Right ventricle myocardium inferior (tissue), 1 donor: Measurements from ENCODE around the gene GPC5. TPM values are rescaled to one million over a fixed set of nuclear protein-coding genes. Genes with fewer than 3 reads are reported as not detected.
A peak's percentile ranks its signal among the peaks of the same experiment; 100 is the strongest.
"Not testable (repeated sequence)": the region's sequence is repeated elsewhere in the genome, so short reads cannot be mapped to it uniquely, and the experiment has no call there.

Experiments used
- ATAC-seq: fragments of 200-7000 bp; cut with Tn5 transposase; one replicate; pipeline ENCODE4 v1.9.1; 2020; ENCODE audit warnings: mild to moderate bottlenecking, moderate library complexity
- DNase-seq: peaks from one replicate; pipeline ENCODE4 v3.0.0; 2021; ENCODE audit errors: missing footprints
- intact Hi-C: fragments of 100-400 bp; cut with DNase I; formaldehyde crosslinking; loops from one replicate; pipeline ENCODE4 v1.11.0; 2022
- total RNA-seq: library from RNA; stranded (reverse); fragmentation: NEBNext Ultra II Directional; extraction: Animal tissue kit (Norgen Biotek cat#: 25700); gene quantifications from one replicate; pipeline ENCODE4 v1.2.1, GENCODE V29; 2021
- donor health status: DM: no; HTN: yes; CAD: no; lungs with severe emphysema.

The GPC5 gene
- total RNA-seq, 1 donor from 2014 or later = 1.8 TPM

DNA sequence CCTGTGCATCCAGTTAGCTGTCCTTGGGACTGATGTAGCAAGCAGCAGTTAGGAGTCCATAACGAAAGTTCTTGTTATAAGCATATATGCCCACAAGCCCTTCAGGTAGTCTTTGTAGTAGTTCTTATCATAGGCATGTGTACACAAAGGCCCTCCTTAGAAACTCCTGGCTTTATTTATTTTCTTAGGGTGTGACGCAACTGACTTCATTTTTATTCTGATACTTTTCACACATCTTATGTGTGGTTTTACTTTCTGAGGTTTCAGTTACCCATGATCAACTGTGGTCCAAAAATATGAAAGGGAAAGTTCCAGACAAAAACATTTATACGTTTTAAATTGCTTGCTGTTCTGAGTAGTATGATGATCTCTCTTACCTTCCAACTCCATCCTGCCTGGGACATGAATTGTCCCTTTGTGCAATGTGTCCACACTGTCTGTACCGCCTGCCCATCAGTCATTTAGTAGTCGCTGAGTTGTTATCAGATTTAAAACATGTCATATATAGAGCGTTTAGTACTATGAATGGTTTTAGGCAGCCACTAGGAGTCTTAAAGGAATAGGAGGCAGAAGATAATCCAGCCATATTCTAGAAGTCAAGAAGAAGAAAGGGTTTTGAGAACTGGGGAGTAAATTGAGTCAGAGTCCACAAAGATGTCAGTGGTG is 19.4 kb downstream of the GPC5 start:
- ATAC-seq (no peak), DNase-seq (no peak)
- intact Hi-C loops = no loop called here

DNA sequence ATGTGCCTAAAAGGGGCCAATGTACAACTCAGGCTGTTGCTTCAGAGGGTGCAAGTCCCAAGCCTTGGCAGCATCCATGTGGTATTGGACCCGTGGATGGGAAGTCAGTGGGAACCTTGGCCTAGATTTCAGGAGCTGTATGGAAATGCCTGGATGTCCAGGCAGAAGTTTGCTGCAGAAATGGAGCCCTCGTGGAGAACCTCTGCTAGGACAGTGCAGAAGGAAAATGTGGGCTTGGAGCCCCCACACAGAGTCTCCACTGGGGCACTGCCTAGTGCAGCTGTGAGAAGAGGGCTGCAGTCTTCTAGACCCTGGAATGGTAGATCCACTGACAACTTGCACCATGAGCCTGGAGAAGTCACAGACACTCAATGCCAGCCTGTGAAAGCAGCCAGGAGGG is 28.5 kb downstream of the GPC5 start:
- intact Hi-C loops = no loop called here
- no peak for DNase-seq
- no peak for ATAC-seq

DNA sequence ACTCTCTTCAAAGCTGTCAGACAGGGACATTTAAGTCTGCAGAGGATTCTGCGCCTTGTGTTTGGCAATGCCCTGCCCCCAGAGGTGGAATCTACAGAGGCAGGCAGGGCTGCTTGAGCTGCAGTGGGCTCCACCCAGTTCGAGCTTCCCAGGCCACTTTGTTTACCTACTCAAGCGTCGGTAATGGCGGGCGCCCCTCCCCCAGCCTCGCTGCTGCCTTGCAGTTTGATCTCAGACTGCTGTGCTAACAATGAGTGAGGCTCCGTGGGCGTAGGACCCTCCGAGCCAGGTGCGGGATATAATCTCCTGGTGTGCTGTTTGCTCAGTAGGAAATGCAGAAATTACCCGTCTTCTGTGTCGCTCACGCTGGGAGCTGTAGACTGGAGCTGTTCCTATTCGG is 40.3 kb downstream of the GPC5 start:
- ATAC-seq, DNase-seq, intact Hi-C loops: not testable (repeated sequence)

DNA sequence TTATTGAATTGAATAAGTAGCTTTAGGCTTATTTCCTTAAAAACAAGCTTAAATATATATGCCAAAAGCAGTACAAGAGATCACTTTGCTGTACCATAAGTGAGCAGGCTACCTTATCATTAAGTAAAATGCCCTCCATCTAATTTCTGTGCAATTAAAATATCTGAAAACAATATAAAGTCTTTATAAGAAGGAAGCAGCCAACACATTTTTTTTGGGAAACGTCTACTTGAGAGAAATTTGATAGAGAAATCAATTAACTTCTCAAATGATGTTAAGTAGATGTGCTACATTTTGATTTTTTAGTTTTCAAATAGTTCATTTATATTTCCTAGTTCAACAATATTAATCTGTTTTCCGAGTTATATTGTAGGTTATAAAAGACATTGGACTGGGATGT is 52.5 kb downstream of the GPC5 start:
- intact Hi-C loops = no loop called here
- ATAC-seq (no peak), DNase-seq (no peak)

DNA sequence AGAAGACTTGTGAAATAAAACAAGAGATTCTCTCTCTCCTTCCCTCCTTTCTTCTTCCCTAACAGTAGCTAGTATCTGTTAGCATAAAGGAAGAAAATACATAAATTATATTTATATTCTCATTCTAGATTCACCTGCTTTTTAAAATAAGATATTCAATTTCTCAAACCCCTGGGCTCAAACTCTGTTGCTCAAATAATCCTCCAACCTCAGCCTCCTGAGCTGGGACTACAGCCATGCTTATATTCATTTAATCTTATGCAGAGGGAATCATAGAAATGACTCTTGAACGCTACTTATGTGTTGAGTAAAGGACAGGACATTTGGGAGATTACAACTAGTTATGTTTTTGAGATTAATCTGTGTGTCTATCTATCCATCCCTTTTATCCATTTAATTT is 56.2 kb downstream of the GPC5 start:
- intact Hi-C loops = no loop called here
- ATAC-seq (no peak), DNase-seq (no peak)

DNA sequence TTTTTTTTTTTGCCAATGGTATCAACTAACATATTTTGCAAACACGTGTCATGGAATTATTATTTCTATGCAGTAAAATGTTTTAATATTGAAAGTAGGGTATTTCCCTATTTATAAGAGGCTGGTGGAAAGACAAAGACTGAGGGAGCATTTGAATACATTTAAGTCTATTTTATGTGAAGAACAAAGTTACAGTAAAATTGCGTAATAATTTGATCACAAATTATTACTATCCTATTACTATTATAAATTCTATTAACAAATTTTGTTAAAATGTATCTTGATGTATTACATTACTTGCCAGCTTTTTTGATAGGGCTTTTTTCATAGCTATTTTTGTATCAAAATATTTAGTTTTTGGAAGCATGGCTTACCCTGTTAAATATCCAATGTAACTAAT is 58.4 kb downstream of the GPC5 start:
- intact Hi-C loops = no loop called here
- ATAC-seq = no peak
- no peak for DNase-seq

DNA sequence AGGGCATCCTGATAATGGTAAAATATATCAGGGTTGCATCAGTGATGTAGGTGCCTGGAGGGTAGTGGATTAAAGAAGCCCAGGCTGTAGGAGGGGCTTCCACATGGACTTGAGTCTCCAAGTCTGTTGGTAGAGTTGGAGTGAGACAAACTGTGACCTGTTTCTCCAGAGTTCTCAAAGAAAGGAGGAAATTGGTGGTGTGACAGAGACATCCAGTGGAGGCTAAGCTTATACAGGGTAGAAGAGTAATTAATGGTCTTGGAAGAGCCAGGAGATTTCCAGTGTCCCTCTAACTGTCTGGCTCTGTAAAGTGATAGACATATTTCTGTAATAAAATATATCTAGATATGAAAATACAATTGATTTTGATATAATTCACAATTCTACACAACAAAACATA is 61.1 kb downstream of the GPC5 start:
- no peak for DNase-seq
- no peak for ATAC-seq
- intact Hi-C loops = no loop called here

DNA sequence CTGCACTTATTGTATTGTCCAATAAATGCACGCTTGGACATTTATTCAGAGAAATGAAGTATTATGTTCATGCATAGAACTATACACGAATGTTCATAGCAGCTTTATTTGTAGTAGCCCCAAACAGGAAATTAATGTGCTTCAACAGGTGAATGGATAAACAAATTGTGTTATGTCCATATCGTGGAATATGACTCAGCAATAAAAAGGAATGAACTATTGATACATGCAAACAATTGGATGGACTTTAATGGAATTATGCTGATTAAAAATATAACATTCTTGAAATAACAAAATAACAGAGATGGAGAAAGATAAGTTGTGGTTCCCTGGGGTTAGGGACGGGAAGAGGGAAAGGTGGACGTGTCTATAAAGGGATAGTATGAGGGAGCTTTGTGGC is 65.9 kb downstream of the GPC5 start:
- ATAC-seq = no peak

DNA sequence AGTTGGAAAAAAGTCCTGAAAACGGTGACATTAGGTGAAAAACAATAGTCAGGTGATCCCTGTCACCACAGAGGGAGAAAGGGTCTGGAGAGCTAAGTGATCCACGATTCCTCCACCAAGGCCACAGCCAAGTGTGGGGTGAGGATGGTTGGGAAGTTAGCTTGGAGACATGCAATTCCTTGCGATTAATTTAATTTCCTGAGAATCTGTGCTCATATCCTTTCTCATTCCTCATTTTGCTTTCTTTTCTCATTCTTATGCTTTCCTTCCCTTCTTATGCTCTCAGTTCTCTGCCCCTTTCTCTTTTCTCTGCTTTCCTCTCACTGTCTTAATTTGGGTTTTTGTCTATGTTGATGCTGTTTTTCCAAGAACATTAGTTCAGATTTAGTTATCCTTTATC is 68.8 kb downstream of the GPC5 start:
- no peak for DNase-seq
- ATAC-seq = no peak
- intact Hi-C loops = no loop called here

More for the DNA sequence above, 65.9 kb downstream of the GPC5 start:
- intact Hi-C loops = no loop called here
- DNase-seq = no peak

DNA sequence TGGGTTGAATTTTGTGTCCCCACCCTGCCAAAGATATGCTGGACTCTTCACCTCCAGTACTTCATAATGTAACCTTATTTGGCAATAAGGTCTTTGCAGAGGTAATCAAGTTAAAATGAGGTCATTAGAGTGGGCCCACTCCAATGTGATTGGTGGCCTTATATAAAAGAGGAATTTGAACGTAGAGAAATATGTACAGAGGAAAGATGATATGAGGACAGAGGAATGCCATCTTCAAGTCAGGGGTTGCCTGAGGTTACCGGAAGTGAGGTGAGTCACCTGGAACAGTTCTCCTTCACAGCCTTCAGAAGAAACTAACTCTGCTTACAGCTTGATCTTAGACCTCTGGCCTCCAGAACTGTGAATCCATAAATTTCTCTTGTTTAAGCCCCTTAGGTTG is 69.9 kb downstream of the GPC5 start:
- ATAC-seq (no peak), DNase-seq (no peak)
- intact Hi-C loops = no loop called here

DNA sequence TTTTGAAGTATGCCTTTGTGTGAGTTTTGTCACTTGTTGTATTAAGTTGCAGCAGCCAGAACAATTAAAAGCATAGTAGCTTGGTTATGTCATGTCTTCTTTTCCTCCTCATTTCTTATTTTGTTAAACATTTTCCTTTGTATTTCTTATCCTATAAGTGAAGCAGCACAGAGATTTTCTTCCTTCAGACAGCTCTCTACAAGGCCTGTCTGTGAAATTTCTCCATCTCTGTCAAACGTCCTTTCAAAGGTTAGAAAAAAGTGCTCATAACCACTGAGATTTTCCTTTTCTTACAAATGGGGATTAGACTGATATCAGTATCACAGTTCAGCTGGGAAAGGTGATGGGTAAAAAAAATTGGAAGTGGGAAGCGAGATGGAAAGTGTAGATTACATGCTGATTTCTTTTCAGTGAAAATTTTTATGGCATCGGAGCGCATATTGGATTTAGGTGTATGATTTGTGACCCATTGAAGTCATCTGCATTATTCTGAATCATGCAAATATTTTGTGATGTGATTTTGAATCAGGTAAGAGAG is 71.7 kb downstream of the GPC5 start:
- no peak for ATAC-seq
- intact Hi-C loops = no loop called here
- no peak for DNase-seq

DNA sequence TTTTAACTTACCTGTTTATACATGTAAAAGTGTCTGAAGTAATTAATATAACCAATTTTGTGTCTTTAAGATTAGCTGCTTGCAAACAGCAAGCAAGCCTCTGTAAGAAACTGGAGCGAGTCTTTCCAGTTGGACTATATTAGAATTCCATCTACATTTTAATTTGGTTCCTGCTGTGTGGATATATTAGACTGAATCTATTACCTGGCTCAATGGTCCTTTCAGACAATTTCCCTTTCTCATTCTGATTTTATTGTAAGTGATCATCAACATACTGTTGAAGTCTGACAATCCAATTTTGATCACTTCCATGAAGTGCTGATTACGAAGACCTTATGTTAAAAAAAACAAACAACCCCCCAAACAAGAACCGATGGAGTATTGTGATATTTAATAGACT is 72.3 kb downstream of the GPC5 start:
- DNase-seq (no peak), ATAC-seq (no peak)
- intact Hi-C loops = no loop called here

DNA sequence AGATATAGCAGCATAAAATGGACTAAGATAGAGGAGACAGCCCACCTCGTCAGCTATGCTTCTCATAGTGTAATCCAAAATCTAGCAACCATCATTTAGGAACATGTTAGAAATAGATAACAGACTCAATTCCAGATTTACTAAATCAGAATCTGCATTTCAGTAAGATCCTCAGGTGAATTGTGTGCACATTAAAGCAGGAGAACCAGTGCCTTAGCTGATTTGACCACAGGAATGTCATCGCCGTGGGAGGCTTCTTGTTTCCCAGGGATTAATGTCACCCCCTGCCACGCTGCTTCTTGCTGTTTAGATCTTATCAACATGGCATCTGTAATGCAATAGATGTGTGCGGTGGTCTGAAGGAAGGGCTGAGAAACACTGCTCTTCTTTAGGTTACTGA is 84.0 kb downstream of the GPC5 start:
- peak; percentile 48 for DNase-seq
- intact Hi-C loops = no loop called here
- ATAC-seq = no peak

DNA sequence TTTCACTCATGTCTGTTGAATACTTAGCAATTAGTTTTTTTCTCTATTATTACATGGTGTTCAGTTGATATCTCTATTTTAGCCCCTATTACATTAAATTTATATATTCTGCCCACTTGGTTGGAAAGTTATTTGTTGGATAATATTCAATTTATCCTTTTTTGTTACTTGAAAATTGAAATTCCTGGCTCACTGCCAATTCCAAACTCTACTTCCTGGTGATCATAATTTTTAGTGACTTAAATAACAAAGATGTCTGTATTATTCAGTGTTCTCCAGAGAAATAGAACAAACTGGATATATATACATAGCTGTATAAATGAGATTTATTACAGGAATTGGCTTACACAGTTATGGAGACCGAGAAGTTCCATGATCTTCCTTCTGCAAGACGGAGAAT is 93.6 kb downstream of the GPC5 start:
- intact Hi-C loops = no loop called here
- ATAC-seq (no peak), DNase-seq (no peak)

DNA sequence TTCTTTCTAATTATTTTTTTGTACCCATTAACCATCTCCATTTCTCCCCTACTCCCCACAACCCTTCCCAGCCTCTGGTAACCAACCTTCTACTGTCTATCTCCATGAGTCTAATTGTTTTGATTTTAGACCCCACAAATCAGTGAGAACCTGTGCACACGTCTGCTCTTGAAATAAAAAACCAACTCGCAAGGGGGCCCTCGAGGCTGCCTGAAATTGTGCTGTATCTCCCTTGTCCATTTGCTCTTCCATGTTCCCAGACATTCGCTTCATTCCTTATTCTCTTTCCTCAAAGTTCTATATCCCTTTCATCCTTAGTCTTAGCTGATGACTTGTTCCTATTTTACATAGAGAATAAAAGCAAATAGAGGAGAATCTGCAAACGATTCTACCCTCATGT is 95.0 kb downstream of the GPC5 start:
- ATAC-seq (no peak), DNase-seq (no peak)
- intact Hi-C loops = no loop called here

DNA sequence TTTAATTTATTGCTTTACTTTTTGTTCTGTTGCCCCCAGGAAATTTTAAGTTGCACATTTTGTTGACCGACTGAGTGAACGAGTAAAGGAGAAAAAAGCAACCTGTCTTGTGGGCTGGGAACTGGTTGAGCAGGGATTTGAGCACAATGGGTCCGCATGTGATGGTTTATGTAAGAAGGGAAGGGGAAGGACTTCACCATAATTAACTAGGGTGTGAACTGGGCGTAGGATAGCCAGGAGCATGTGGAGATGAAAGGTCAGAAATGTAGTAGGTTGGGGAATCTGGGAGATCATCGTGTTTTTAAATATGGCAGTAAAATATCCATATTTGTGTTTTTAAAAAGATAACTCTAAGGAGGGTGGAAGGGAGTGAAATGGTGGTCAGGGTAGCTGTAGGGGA is 99.9 kb downstream of the GPC5 start:
- no peak for ATAC-seq
- intact Hi-C loops = no loop called here
- no peak for DNase-seq

DNA sequence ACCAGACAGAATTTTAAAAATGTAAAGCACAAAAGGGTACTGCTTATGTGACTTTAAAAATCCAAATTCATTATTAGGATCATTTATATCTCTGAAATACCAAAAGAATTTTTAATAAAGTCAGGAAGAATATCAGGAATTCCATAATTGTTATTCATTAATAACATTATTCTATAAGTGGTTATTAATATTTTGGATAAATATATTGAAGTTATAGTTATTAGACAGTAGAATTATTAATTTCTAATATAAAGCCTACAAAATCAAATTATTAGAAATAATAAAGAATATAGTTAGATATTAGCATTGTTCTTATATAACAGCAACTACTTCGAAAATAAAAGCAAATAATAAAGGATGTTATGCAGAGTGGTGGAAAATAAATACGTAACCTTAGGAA is 105.8 kb downstream of the GPC5 start:
- no peak for ATAC-seq
- DNase-seq = no peak
- intact Hi-C loops = no loop called here

DNA sequence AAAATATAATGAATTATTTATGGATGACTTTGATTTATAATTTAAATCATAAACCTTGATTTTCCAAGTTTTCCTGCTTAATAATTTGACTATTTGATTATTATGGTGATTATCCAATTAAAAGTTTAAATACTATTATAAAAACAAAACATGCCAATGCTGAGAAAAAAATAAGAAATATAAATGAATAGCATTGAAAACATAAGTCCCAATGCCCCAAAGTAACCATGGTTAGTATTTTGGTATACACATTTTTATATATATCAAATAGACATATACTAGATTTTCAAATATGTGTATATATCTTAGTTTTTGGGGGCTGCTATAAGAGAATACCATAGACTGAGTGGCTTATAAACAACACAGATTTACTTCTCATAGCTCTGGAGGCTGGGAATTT is 108.3 kb downstream of the GPC5 start:
- ATAC-seq = no peak
- intact Hi-C loops = no loop called here
- DNase-seq = no peak

DNA sequence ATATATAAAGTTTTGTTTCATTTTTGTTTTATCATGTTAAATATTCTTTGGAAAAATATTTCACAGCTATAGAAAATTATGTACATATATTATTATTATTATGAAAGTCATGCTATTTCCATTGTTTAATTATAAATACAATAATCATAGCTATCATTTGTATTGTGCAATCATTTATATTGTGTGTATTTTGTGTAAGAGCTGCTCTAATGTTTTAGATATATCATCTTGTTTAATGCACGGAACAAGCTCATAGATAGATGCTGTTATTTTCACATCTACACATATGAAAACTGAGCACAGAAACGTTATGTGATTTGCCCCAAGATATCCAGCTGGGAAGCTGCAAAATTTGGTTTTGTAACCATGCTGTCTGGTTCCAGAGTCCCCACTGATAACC is 111.6 kb downstream of the GPC5 start:
- no peak for ATAC-seq
- intact Hi-C loops = no loop called here

DNA sequence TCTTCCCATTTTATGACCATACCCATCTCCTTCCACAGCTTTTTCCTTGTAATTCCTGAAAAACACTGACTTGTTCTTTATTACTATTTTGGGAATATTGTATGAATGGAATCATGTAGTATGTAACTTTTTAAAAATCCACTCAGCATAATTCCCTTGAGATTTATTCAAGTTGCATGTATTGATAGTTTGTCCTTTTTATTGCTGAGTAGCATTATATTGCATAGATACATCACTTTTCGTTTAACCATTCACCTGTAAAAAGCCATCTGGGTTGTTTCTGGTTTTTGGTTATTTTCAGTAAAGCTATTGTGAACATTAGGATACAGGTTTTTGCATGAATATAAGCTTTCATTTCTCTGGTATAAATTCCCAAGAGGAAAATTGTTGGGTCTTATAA is 115.4 kb downstream of the GPC5 start:
- intact Hi-C loops = no loop called here
- no peak for DNase-seq
- no peak for ATAC-seq

More for the DNA sequence above, 111.6 kb downstream of the GPC5 start:
- no peak for DNase-seq

DNA sequence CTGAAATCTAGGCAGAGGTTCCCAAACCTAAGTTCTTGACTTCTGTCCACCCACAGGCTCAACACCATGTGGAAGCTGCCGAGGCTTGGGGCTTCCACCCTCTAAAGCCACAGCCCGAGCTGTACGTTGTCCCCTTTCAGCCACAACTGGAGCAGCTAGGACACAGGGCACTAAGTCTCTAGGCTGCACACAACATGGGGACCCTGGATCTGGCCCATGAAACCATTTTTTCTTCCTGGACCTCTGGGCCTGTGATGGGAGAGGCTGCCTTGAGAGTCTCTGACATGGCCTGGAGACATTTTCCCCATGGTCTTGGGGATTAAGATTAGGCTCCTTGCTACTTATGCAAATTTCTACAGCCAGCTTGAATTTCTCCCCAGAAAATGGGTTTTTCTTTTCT is 118.4 kb downstream of the GPC5 start:
- ATAC-seq = no peak
- intact Hi-C loops = no loop called here
- DNase-seq = no peak
